BLaER1 (cell line): ENCODE data around the gene GPR78.

Experiments
- H3K27ac ChIP-seq: shearing (Covaris generic); formaldehyde crosslinking; 2 replicates; pipeline ENCODE4 v1.8.1; 2022
- H3K27me3 ChIP-seq: shearing (Covaris generic); formaldehyde crosslinking; 2 replicates; pipeline ENCODE4 v1.8.1; 2022
- H3K36me3 ChIP-seq: shearing (Covaris generic); formaldehyde crosslinking; 2 replicates; pipeline ENCODE4 v1.8.1; 2022
- H3K4me1 ChIP-seq: shearing (Covaris generic); formaldehyde crosslinking; 2 replicates; pipeline ENCODE4 v1.8.1; 2022
- H3K4me2 ChIP-seq: shearing (Covaris generic); formaldehyde crosslinking; 2 replicates; pipeline ENCODE4 v1.8.1; 2022
- H3K4me3 ChIP-seq: shearing (Covaris generic); formaldehyde crosslinking; 2 replicates; pipeline ENCODE4 v1.8.1; 2022
- H3K9ac ChIP-seq: shearing (Covaris generic); formaldehyde crosslinking; 2 replicates; pipeline ENCODE4 v1.8.1; 2022
- H3K9me3 ChIP-seq: shearing (Covaris generic); formaldehyde crosslinking; 2 replicates; pipeline ENCODE4 v1.8.1; 2022
- H4K20me1 ChIP-seq: shearing (Covaris generic); formaldehyde crosslinking; 2 replicates; pipeline ENCODE4 v1.8.1; 2022
- Cebpa-rat ChIP-seq: shearing (Covaris generic); IDR thresholded peaks from 2 replicates; pipeline ENCODE4 v1.8.1; 2022

Gene GPR78

GRCh38 chr4:8577046-8577445 is 3.1 kb upstream of the GPR78 start:
- Histone ChIP-seq H3K27ac (no peak overlapping the region), H4K20me1 (peaks cover 22% of the 10 kb centered on the region; the same call in 1 of the 2 replicates), H3K4me3 (no peak overlapping the region), H3K9me3 (no peaks in the 10 kb centered on the region; the same call in 1 of the 2 replicates), H3K36me3 (no peaks in the 10 kb centered on the region), H3K9ac (no peak overlapping the region), H3K4me1 (peaks cover 25% of the 10 kb centered on the region), H3K4me2 (no peak overlapping the region), H3K27me3 (no peaks in the 10 kb centered on the region)
- no peak for TF ChIP-seq Cebpa-rat

GRCh38 chr4:8577972-8578371 is 2.2 kb upstream of the GPR78 start:
- TF ChIP-seq Cebpa-rat, result no peak

GRCh38 chr4:8578717-8579116 is 1.5 kb upstream of the GPR78 start:
- Histone ChIP-seq H3K4me3 (no peak overlapping the region), H3K9ac (no peak overlapping the region), H3K4me2 (no peak overlapping the region), H4K20me1 (peaks cover 22% of the 10 kb centered on the region; the same call in 1 of the 2 replicates), H3K4me1 (peaks cover 29% of the 10 kb centered on the region), H3K27me3 (no peaks in the 10 kb centered on the region), H3K9me3 (no peaks in the 10 kb centered on the region; the same call in 1 of the 2 replicates), H3K36me3 (no peaks in the 10 kb centered on the region), H3K27ac (no peak overlapping the region)
- TF ChIP-seq Cebpa-rat, result no peak

More at GRCh38 chr4:8577972-8578371, 2.2 kb upstream of the GPR78 start:
- Histone ChIP-seq H3K36me3 (no peaks in the 10 kb centered on the region), H3K4me2 (no peak overlapping the region), H4K20me1 (peaks cover 22% of the 10 kb centered on the region; the same call in 1 of the 2 replicates), H3K9me3 (no peaks in the 10 kb centered on the region; the same call in 1 of the 2 replicates), H3K27me3 (no peaks in the 10 kb centered on the region), H3K4me3 (no peak overlapping the region), H3K9ac (no peak overlapping the region), H3K4me1 (peaks cover 29% of the 10 kb centered on the region), H3K27ac (no peak overlapping the region)

- H3K9me3 ChIP-seq, result no peaks in the 10 kb centered on the region; the same call in 1 of the 2 replicates
- H4K20me1 ChIP-seq, result peaks cover 22% of the 10 kb centered on the region; the same call in 1 of the 2 replicates
- H3K4me3 ChIP-seq, result no peak overlapping the region
- H3K4me2 ChIP-seq, result peak overlapping the region; percentile 22; the same call in 1 of the 2 replicates
- no peak overlapping the region for H3K9ac ChIP-seq
- H3K27ac ChIP-seq, result no peak overlapping the region
- no peaks in the 10 kb centered on the region for H3K27me3 ChIP-seq
- no peak for TF ChIP-seq Cebpa-rat
- H3K36me3 ChIP-seq, result no peaks in the 10 kb centered on the region
- peaks cover 29% of the 10 kb centered on the region for H3K4me1 ChIP-seq
Observed at GRCh38 chr4:8579526-8580320, 469 bp upstream of the GPR78 start.

- Histone ChIP-seq H3K27me3 (no peaks in the 10 kb centered on the region), H3K9me3 (no peaks in the 10 kb centered on the region; the same call in 1 of the 2 replicates), H3K4me2 (peak overlapping the region; percentile 57), H3K4me1 (peaks cover 34% of the 10 kb centered on the region), H3K36me3 (no peaks in the 10 kb centered on the region), H3K27ac (no peak overlapping the region), H3K4me3 (no peak overlapping the region), H4K20me1 (peaks cover 22% of the 10 kb centered on the region; the same call in 1 of the 2 replicates), H3K9ac (no peak overlapping the region)
- TF ChIP-seq Cebpa-rat, result no peak
Observed at GRCh38 chr4:8581094-8581861, 1.1 kb downstream of the GPR78 start.

GRCh38 chr4:8582016-8582415 is 1.8 kb downstream of the GPR78 start:
- Histone ChIP-seq H4K20me1 (peaks cover 22% of the 10 kb centered on the region; the same call in 1 of the 2 replicates), H3K27ac (no peak overlapping the region), H3K36me3 (no peaks in the 10 kb centered on the region), H3K9me3 (no peaks in the 10 kb centered on the region; the same call in 1 of the 2 replicates), H3K4me3 (no peak overlapping the region), H3K4me2 (peak overlapping the region; percentile 57), H3K4me1 (peaks cover 41% of the 10 kb centered on the region), H3K9ac (no peak overlapping the region), H3K27me3 (no peaks in the 10 kb centered on the region)
- TF ChIP-seq Cebpa-rat, result no peak

GRCh38 chr4:8582436-8582835 is 2.2 kb downstream of the GPR78 start:
- H3K36me3 ChIP-seq, result no peaks in the 10 kb centered on the region
- H3K9me3 ChIP-seq, result no peaks in the 10 kb centered on the region; the same call in 1 of the 2 replicates
- no peak overlapping the region for H3K4me3 ChIP-seq
- no peaks in the 10 kb centered on the region for H3K27me3 ChIP-seq
- TF ChIP-seq Cebpa-rat, result no peak
- peaks cover 42% of the 10 kb centered on the region for H3K4me1 ChIP-seq
- no peak overlapping the region for H3K9ac ChIP-seq
- H4K20me1 ChIP-seq, result peaks cover 22% of the 10 kb centered on the region; the same call in 1 of the 2 replicates
- H3K27ac ChIP-seq, result no peak overlapping the region
- no peak overlapping the region for H3K4me2 ChIP-seq

- Histone ChIP-seq H3K4me3 (no peak overlapping the region), H3K9me3 (no peaks in the 10 kb centered on the region; the same call in 1 of the 2 replicates), H3K27ac (no peak overlapping the region), H3K9ac (no peak overlapping the region), H3K4me1 (peaks cover 42% of the 10 kb centered on the region), H3K27me3 (0 out of 2 replicates have a peak, but pooled peaks cover 1% of the 10 kb centered on the region), H3K4me2 (no peak overlapping the region), H4K20me1 (peaks cover 22% of the 10 kb centered on the region; the same call in 1 of the 2 replicates), H3K36me3 (no peaks in the 10 kb centered on the region)
- no peak for TF ChIP-seq Cebpa-rat
Observed at GRCh38 chr4:8582941-8583654, 2.9 kb downstream of the GPR78 start.

GRCh38 chr4:8583655-8584025 is 3.4 kb downstream of the GPR78 start:
- Histone ChIP-seq H3K4me1 (peaks cover 42% of the 10 kb centered on the region), H3K9me3 (no peaks in the 10 kb centered on the region; the same call in 1 of the 2 replicates), H3K4me3 (no peak overlapping the region), H3K4me2 (no peak overlapping the region), H4K20me1 (peaks cover 20% of the 10 kb centered on the region; the same call in 1 of the 2 replicates), H3K36me3 (no peaks in the 10 kb centered on the region), H3K9ac (no peak overlapping the region), H3K27ac (no peak overlapping the region), H3K27me3 (0 out of 2 replicates have a peak, but pooled peaks cover 5% of the 10 kb centered on the region)
- no peak for TF ChIP-seq Cebpa-rat
